IPS-NIHi11 (cell line): ENCODE measurements around the gene DRGX.

Source experiments
- DNase-seq: peaks from one replicate; pipeline ENCODE4 v3.0.0; 2012; ENCODE audit warnings: mixed read lengths, low spot score

DRGX gene

DNA sequence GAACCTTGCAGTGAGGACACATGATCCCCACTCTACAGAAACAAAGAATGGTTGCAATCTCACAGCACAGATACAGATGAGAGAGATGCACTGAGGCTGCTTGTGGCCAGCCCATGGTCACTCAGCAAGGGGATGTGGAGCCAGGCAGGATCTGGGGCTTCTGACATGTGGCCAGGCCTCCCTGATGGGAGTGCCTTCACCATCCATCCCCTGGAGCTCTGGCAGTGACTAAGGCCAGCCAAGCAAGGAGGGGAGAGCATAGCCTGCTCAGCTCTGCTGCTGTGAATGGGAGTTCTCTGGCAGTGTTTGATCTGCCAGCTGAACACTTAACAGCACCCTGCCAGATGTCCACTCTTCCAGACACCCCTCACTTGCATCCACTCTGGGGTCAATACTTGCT, 77.1 kb downstream of the DRGX start:
- no peak for DNase-seq

GRCh38 chr10:49318028-49318427, 77.9 kb downstream of the DRGX start:
- no peak for DNase-seq

DNA sequence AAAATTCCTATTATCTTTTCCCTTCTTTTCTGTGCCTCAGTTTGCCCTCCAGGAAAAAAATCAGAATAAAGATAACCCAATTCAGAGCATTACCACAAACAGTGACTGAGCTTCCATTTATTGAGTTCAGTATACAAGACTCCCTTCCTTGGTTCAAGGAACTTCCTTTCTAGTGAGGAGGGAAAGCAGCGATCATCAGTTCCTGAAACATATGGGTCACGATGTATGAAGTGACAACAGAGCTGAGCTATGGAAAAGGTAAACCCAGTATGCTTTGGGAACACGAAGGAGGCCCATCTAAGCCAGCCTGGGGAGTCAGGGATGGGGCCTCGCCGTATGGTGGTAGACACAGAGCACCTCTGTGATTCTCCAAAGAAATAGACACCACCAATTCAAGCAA, 81.1 kb downstream of the DRGX start:
- no peak for DNase-seq
